C4-2B (cell line): ENCODE results near the gene KLF16.

Source experiments
- H3K27ac ChIP-seq: fragments of 450-650 bp; 2 replicates; pipeline ENCODE4 v1.5.1; 2017
- CTCF ChIP-seq: fragments of 450-650 bp; conservative IDR thresholded peaks from 2 replicates; pipeline ENCODE4 v1.5.1; 2017; ENCODE audit warnings: mild to moderate bottlenecking
- ZFX ChIP-seq: fragments of 450-650 bp; IDR thresholded peaks from 2 replicates; pipeline ENCODE4 v1.6.1; 2017

Gene KLF16

DNA sequence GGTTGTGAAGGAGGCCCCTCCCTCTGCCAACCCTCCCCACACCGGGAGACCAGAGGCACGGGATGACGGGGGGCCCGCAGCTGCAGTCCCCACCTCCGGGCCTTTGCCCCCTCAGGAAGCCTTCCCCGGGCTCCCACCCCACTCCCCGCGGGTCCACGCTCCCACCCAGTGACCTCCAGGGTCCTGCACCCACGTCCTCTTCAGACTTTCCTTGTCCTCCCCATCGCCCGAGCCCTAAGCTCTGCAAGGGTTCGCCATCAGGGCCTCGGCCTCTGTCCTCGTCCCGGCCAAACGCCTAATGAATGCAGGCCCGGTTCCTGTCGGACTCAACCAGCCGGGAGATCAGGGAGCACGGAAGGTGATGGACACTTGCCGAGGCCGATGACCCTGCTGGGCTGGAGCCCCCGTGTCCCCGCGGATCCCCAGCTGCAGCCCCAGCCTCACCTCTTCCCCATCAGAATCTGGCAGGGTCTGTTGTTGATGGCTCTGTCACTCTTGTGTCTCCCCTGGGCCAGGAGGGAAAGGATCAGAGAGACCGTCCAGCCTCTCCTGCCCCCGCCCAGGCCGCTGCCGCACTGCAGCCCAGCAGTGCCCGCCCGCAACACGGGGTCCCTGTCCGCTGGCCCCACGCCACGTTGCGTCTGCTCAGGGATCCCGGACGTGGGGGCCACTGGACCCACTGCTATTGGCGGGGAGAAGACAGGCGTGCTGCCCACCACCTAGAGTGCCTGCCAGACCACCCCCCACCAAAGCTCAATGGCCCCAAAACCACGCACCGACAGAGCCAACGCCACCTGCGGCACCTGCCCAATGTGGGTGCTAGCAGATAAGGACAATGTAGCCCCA is 57.0 kb downstream of the KLF16 start:
- no peak for TF ChIP-seq ZFX
- TF ChIP-seq CTCF, result no peak
- H3K27ac ChIP-seq, result no peak overlapping the region

- no peak overlapping the region for H3K27ac ChIP-seq
- TF ChIP-seq ZFX (no peak), CTCF (no peak)
These were observed 57.8 kb downstream of the KLF16 start for GRCh38 chr19:1805401-1806183.

DNA sequence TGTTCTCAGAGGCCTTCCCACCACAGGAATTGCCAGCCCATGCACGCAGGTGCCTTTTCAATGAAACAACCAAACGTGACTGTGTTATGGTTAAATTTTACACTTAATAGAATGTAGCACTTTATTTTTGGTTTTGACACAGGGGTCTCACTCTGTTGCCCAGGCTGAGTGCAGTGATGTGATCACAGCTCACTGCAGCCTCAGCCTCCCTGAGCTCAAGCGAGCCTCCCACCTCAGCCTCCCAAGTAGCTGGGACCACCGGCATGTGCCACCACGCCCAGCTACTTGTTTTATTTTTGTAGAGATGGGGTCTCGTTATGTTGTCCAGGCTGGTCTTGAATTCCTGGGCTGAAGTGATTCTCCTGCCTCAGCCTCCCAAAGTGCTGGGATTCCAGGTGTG is 58.5 kb downstream of the KLF16 start:
- no peak overlapping the region for H3K27ac ChIP-seq
- no peak for TF ChIP-seq CTCF
- TF ChIP-seq ZFX, result no peak
